Measurements from ENCODE around the gene SIVA1. TPM values are rescaled to one million over a fixed set of nuclear protein-coding genes. Genes with fewer than 3 reads are reported as not detected.

Gene SIVA1, protein sequence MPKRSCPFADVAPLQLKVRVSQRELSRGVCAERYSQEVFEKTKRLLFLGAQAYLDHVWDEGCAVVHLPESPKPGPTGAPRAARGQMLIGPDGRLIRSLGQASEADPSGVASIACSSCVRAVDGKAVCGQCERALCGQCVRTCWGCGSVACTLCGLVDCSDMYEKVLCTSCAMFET
- 56.2 and 167 TPM in 2 replicates for total RNA-seq

DNA sequence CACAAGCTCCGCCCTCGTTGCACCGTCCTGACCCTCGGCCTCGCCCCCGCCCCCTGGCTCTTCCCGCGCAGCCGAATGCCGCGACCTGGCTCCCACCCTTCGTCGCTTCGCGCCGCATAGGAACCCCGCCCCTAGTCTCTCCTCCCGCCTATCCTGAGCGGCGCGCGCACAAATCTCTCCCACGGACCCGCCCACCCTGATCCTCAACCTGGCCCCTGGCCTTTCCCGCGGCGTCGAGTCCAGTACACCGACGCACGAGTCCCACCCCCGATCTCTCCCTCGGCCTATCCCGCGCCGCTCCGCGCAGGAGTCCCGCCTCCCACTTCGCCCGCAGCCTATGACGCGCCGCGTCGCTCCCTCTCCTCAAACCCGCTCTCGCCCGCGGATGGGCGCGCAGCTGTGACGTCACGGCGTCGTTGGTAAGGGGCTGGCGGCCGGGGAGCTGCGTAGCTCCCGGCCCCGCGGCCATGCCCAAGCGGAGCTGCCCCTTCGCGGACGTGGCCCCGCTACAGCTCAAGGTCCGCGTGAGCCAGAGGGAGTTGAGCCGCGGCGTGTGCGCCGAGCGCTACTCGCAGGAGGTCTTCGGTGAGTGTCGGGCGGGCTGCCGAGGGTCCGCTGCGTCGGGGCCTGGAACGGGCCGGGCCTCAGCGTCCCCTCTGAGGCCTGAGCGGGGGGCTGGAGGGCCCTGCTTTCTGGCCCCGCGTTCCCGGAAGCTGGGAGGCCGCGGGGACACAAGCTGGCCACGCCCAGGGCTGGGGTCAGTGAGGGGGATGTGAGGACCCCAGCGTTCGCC lies at the start of gene SIVA1:
Gene SIVA1 (plus strand): TSS at position 413 of the 793 bp plus-strand sequence. CDS start 55 bp downstream, at position 468.

DNA sequence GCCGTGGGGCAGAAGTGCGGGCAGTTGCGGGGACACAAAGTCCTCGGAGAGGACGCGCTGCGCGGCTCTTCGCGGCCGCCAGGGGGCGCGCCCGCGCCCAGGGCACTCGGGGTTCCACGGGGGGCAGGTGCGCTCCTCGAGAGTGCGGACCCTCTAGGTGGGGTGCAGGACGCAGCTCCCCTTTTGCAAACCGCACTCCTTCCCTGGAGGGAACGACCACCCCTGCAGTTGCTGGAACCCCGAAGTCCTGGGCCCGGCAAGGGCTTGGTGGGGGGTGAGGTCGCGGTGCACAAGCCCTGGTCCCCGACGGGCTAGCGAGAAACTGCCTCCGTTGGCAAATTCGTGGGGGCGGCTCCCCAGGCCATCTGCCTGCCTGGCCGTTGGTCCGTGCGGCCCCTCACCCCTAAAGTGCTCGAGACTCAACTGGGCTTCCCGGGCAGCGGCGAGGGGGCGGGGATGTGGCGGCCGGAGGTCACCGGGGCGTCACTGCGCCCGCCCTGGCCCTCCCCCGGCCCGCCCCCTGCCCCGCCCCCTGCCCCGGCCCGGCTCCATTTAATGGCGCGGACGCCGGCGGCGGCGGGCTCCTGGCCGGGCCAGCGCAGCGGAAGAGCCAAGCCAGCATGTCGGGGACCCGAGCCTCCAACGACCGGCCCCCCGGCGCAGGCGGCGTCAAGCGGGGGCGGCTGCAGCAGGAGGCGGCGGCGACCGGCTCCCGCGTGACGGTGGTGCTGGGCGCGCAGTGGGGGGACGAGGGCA lies 29.1 kb upstream of the SIVA1 start, which contains the start of gene ADSS1:
Gene ADSS1 (plus strand): TSS at position 579 of the 756 bp plus-strand sequence. CDS start 42 bp downstream, at position 621.

DNA sequence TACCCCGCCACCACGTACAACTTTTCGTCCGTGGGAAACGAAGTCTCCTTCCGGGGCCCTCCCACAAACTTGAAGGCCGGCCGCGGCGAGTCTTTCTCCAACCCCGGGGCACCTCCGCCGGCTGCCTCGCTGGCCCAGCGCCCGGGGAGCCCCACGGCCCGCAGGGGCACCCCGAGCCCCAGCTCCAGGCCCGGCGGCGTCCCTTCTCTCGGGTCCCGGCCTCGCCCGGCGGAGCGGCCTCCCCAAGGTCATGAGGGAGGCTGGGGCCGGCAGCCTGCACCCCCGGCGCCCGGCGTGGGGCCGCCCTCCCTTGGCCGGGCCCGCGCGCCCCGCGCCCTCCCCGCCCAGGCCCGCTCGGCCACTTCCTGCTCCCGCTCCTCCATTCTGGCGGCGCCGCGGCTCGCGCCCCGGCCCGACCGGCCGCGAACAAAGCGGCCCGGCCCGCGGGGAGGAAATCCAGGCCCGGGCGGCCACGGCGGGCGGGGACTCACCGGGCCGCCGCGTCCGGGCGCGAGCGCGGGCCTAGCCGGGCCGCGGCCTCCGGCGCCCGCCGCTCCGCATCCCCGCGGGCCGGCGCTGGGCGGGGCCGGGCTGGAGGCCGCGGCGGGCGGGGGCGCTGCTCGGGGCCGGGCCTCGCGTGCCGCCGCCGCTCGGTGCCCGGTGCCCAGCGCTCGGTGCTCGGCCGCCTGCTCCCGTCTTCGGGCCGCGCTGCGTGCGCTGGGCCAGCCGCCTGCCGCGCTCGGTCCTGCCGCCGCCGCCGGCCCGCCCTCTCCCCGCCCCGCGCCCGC lies 42.2 kb downstream of the SIVA1 start, which contains the start of gene AKT1:
Gene AKT1 (minus strand): TSS at position 756 of the 788 bp plus-strand sequence. CDS start 3,105 bp downstream, outside the sequence.

DNA sequence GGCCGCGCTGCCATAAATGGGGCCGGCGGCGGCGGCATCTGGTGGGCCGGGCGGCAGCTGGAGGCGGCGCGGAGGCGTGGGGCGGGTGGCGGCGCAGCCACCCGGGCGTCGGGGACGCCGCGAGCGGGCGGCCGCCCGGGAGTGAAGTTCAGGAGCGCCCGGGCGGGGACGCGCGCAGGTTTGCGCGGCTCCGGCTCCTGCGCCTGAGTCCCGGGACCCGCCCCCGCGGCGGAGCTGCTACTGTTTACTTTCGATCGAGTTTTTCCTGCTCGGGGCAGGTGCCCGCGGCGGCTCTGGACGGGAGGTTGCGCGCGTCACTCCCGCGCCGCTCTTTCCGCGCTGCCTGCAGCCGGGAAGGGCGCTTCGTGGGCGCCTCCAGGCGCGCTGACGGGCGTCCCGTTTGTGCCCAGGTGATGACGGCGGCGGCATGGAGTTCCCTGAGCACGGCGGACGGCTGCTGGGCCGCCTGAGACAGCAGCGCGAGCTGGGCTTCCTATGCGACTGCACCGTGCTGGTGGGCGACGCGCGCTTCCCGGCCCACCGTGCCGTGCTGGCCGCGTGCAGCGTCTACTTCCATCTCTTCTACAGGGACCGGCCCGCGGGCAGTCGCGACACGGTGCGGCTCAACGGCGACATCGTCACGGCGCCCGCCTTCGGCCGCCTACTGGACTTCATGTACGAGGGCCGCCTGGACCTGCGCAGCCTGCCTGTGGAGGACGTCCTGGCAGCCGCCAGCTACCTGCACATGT lies 48.0 kb downstream of the SIVA1 start, which contains the start of gene ZBTB42:
Gene ZBTB42 (plus strand): TSS at position 331 of the 749 bp plus-strand sequence. CDS start 97 bp downstream, at position 428.

Other genes with a start within 250 kb of the SIVA1 start
- gene C14orf180, start 173.4 kb upstream of the SIVA1 start, total RNA-seq, result not detected in 2 replicates
- gene TMEM179, start 148.4 kb upstream of the SIVA1 start, total RNA-seq, result not detected in 2 replicates
- gene INF2, start 63.5 kb upstream of the SIVA1 start, total RNA-seq, result 74.6 and 86.8 TPM in 2 replicates
- 2.5 and 7.1 TPM in 2 replicates for gene ADSS1, start 28.9 kb upstream of the SIVA1 start, total RNA-seq
- gene AKT1, start 42.6 kb downstream of the SIVA1 start, total RNA-seq, result 158 and 216 TPM in 2 replicates
- 3.2 and 5.6 TPM in 2 replicates for gene ZBTB42, start 48.0 kb downstream of the SIVA1 start, total RNA-seq
- 14.7 and 28.0 TPM in 2 replicates for gene CEP170B, start 112.1 kb downstream of the SIVA1 start, total RNA-seq
- under 0.01 TPM in 2 replicates for gene PLD4, start 171.7 kb downstream of the SIVA1 start, total RNA-seq
- gene AHNAK2, start 225.2 kb downstream of the SIVA1 start, total RNA-seq, result 279 and 407 TPM in 2 replicates
- gene CLBA1, start 232.6 kb downstream of the SIVA1 start, total RNA-seq, result 9.8 and 10.6 TPM in 2 replicates

Measured in smooth muscle cell of trachea (primary cell).